Stimulated activated CD8-positive, alpha-beta memory T cell treated with anti-CD3 and anti-CD28 coated beads, Interleukin-15, amount 100 ng/mL, for 48 hours (primary cell): ENCODE results near the gene EIF2D.
"Not testable (repeated sequence)": the region's sequence is repeated elsewhere in the genome, so short reads cannot be mapped to it uniquely, and the experiment has no call there.

Experiments
- DNase-seq, 2 donors: peaks; one replicate each; pipeline ENCODE4 v3.0.0-alpha.2; 2020; ENCODE audit warnings: low read depth in 2 of 2

Gene EIF2D

GRCh38 chr1:206635080-206635977, 23.1 kb upstream of the EIF2D start, which contains the start of gene DYRK3:
DYRK3 (plus strand) TSS chr1:206635536; CDS start chr1:206635704, 168 bp downstream.
- peak; percentile 91 to 92 for DNase-seq

GRCh38 chr1:206634365-206635079, 22.3 kb upstream of the EIF2D start:
- DNase-seq: peak; percentile 55 to 57

- no peak for DNase-seq
Measured at GRCh38 chr1:206633708-206634121, 21.4 kb upstream of the EIF2D start.

- DNase-seq: peak in 1 of 2 donors; percentile 10
Measured at GRCh38 chr1:206631085-206631509, 18.8 kb upstream of the EIF2D start.

- no peak for DNase-seq
Measured at GRCh38 chr1:206628916-206629315, 16.7 kb upstream of the EIF2D start.

- not testable (repeated sequence) for DNase-seq
Measured at GRCh38 chr1:206626396-206626795, 14.1 kb upstream of the EIF2D start.

- DNase-seq: no peak
Measured at GRCh38 chr1:206609229-206609991, 2.9 kb downstream of the EIF2D start.

- peak; percentile 33 to 47 for DNase-seq
Measured at GRCh38 chr1:206608108-206608698, 4.1 kb downstream of the EIF2D start.

- DNase-seq: no peak
Measured at GRCh38 chr1:206606867-206607266, 5.4 kb downstream of the EIF2D start.

- DNase-seq: no peak
Measured at GRCh38 chr1:206604861-206605260, 7.4 kb downstream of the EIF2D start.

- no peak for DNase-seq
Measured at GRCh38 chr1:206600527-206600926, 11.7 kb downstream of the EIF2D start.

- no peak for DNase-seq
Measured at GRCh38 chr1:206596319-206596666, 16.0 kb downstream of the EIF2D start.

- DNase-seq: no peak
Measured at GRCh38 chr1:206595581-206596318, 16.5 kb downstream of the EIF2D start.

GRCh38 chr1:206593351-206593925, 18.8 kb downstream of the EIF2D start:
- no peak for DNase-seq

- no peak for DNase-seq
Measured at GRCh38 chr1:206591696-206592095, 20.6 kb downstream of the EIF2D start.

- no peak for DNase-seq
Measured at GRCh38 chr1:206591226-206591625, 21.0 kb downstream of the EIF2D start.

- DNase-seq: peak; percentile 61 to 66
Measured at GRCh38 chr1:206590025-206590758, 22.1 kb downstream of the EIF2D start.

- DNase-seq: no peak
Measured at GRCh38 chr1:206589206-206589605, 23.1 kb downstream of the EIF2D start.

GRCh38 chr1:206588492-206588891, 23.8 kb downstream of the EIF2D start:
- DNase-seq: no peak

GRCh38 chr1:206587904-206588303, 24.4 kb downstream of the EIF2D start:
- DNase-seq: no peak
